Mammary epithelial cell (primary cell): Measurements from ENCODE around the gene SLC25A33.

Experiments used
- EZH2 ChIP-seq: IDR thresholded peaks from 2 replicates; pipeline ENCODE4 v1.6.1; 2012; ENCODE audit warnings: low read length, inconsistent platforms, borderline replicate concordance
- TF ChIP-seq, protein P1 (sequence below), 2 donors: IDR thresholded peaks in 1 of 2; conservative IDR thresholded peaks in 1 of 2; 2 replicates each; pipeline ENCODE4 v1.5.1; 2011 to 2012; ENCODE audit warnings: inconsistent platforms in 2 of 2, low read length in 2 of 2, mild to moderate bottlenecking in 2 of 2, control low read depth in 1 of 2, low read depth in 1 of 2; ENCODE audit not compliant: insufficient read depth in 1 of 2; ENCODE audit errors: extremely low read depth in 1 of 2

DNA sequence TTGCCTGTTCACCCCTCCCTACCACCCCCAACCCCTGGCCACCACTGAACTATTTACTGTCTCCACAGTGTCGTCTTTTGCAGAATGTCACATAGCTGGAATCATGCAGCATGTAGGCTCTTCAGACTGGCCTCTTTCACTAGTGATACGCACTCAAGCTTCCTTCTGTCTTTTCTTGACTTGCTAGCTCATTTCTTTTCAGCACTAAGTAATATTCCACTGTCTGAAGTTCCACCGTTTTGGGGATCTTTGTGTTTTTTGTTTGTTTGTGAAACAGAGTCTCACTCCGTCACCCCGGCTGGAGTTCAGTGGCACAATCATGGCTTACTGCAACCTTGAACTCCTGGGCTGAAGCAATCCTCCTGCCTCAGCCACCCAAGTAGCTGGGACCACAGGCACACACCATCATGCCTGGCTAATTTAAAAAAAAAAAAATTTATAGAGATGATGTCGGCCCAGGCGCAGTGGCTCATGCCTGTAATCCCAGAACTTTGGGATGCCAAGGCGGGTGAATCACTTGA is 43.4 kb upstream of the SLC25A33 start:
- TF ChIP-seq, protein P1, sequence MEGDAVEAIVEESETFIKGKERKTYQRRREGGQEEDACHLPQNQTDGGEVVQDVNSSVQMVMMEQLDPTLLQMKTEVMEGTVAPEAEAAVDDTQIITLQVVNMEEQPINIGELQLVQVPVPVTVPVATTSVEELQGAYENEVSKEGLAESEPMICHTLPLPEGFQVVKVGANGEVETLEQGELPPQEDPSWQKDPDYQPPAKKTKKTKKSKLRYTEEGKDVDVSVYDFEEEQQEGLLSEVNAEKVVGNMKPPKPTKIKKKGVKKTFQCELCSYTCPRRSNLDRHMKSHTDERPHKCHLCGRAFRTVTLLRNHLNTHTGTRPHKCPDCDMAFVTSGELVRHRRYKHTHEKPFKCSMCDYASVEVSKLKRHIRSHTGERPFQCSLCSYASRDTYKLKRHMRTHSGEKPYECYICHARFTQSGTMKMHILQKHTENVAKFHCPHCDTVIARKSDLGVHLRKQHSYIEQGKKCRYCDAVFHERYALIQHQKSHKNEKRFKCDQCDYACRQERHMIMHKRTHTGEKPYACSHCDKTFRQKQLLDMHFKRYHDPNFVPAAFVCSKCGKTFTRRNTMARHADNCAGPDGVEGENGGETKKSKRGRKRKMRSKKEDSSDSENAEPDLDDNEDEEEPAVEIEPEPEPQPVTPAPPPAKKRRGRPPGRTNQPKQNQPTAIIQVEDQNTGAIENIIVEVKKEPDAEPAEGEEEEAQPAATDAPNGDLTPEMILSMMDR (conservative IDR thresholded peaks at IDR 0.05 in 1 of 2, IDR thresholded peaks at IDR 0.05 in 1 of 2; ENCODE audit: extremely low read depth in 1 of 2, insufficient read depth in 1 of 2, low read depth in 1 of 2, low read length in 2 of 2): no peak
- no peak for TF ChIP-seq EZH2
